ENCODE data around the gene PCDHB5.
"Not testable (repeated sequence)": the region's sequence is repeated elsewhere in the genome, so short reads cannot be mapped to it uniquely, and the experiment has no call there.

The PCDHB5 gene

DNA sequence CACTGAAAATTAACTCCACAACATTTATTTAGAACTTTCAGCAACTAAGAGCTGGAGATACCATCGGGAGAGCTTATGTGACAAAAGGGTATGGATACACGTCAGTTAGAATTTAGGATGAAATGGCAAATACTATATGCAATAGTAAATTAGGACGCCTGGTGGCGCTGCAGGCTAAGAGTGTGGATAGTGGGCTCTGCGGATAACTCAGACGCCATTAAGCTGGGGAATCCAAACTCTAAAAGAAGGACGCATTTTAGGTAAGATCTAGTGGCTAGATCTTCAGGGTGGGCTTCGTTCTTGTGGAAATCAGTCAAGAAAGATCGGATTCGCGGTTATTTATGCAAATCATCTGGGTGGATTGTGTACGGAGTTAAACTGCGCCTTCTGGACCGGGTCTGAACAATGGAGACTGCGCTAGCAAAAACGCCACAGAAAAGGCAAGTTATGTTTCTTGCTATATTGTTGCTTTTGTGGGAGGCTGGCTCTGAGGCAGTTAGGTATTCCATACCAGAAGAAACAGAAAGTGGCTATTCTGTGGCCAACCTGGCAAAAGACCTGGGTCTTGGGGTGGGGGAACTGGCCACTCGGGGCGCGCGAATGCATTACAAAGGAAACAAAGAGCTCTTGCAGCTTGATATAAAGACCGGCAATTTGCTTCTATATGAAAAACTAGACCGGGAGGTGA is at the start of gene PCDHB5:
PCDHB5 (plus strand) TSS at position 177 of the 688 bp plus-strand sequence; CDS start at position 406, 229 bp downstream.
- H3K9me3 ChIP-seq (ENCODE audit: control insufficient read depth in 5 of 5, low read length in 5 of 5) = peaks cover 20 to 52% (median 50%) of the 10 kb centered on the region in 5 donors
- H3K4me3 ChIP-seq (ENCODE audit: low read depth in 1 of 5, low read length in 5 of 5) = peak within 1 kb of the TSS; percentile 51 to 70 (median 58)
- no peaks in the 10 kb centered on the region for H3K27me3 ChIP-seq (ENCODE audit: control insufficient read depth in 5 of 5, insufficient read depth in 4 of 5, low read length in 5 of 5)
- no peaks in the 10 kb centered on the region for H3K36me3 ChIP-seq (ENCODE audit: control insufficient read depth in 5 of 5, insufficient read depth in 5 of 5, low read length in 5 of 5)
- peak within 1 kb of the TSS in 1 of 5 donors; percentile 59 for H3K9ac ChIP-seq (ENCODE audit: low read length in 5 of 5)
- no peak within 1 kb of the TSS for H3K27ac ChIP-seq (ENCODE audit: low read depth, low read length)
- H3K4me1 ChIP-seq (ENCODE audit: control insufficient read depth in 5 of 5, insufficient read depth in 5 of 5, low read length in 5 of 5) = peaks cover 0 to 3% (median 0%) of the 10 kb centered on the region in 5 donors

DNA sequence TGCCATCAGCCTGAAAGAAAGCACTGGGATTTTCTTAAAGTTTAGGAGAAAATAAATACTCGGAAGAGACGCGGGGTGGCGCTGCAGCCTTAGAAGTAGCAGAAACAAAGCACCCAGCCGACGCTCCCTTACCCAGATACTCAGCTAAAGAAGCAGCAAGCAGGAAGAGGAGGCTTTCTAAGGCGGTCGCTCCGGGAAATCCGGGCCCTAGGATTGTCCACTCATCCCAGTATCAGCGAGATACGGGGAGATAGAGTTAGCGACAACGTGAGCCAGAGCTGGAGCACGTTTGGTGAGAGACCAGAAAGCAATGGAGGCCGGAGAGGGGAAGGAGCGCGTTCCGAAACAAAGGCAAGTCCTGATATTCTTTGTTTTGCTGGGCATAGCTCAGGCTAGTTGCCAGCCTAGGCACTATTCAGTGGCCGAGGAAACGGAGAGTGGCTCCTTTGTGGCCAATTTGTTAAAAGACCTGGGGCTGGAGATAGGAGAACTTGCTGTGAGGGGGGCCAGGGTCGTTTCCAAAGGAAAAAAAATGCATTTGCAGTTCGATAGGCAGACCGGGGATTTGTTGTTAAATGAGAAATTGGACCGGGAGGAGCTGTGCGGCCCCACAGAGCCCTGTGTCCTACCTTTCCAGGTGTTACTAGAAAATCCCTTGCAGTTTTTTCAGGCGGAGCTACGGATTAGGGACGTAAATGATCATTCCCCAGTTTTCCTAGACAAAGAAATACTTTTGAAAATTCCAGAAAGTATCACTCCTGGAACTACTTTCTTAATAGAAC is 40.3 kb upstream of the PCDHB5 start, which contains the start of gene PCDHB2:
PCDHB2 (plus strand) TSS at position 135 of the 782 bp plus-strand sequence; CDS start at position 311, 176 bp downstream.
- Histone ChIP-seq H3K9me3 (ENCODE audit: control insufficient read depth in 5 of 5, low read length in 5 of 5) (peaks cover 6 to 23% (median 19%) of the 10 kb centered on the region in 5 donors), H3K4me1 (ENCODE audit: control insufficient read depth in 5 of 5, insufficient read depth in 5 of 5, low read length in 5 of 5) (peaks cover 0 to 8% (median 5%) of the 10 kb centered on the region in 5 donors), H3K27me3 (ENCODE audit: control insufficient read depth in 5 of 5, insufficient read depth in 4 of 5, low read length in 5 of 5) (peaks cover 0 to 6% (median 0%) of the 10 kb centered on the region in 5 donors), H3K27ac (ENCODE audit: low read depth, low read length) (no peak within 1 kb of the TSS), H3K4me3 (ENCODE audit: low read depth in 1 of 5, low read length in 5 of 5) (peak within 1 kb of the TSS; percentile 56 to 87 (median 71)), H3K36me3 (ENCODE audit: control insufficient read depth in 5 of 5, insufficient read depth in 5 of 5, low read length in 5 of 5) (no peaks in the 10 kb centered on the region), H3K9ac (ENCODE audit: low read length in 5 of 5) (peak within 1 kb of the TSS in 3 of 5 donors; percentile 62 to 68 (median 67))

DNA sequence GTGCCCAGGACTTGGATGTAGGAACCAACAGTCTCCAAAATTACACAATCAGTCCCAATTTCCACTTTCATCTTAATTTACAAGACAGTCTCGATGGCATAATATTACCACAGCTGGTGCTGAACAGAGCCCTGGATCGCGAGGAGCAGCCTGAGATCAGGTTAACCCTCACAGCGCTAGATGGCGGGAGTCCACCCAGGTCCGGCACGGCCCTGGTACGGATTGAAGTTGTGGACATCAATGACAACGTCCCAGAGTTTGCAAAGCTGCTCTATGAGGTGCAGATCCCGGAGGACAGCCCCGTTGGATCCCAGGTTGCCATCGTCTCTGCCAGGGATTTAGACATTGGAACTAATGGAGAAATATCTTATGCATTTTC is 39.8 kb upstream of the PCDHB5 start:
- H3K4me3 ChIP-seq (ENCODE audit: low read depth in 1 of 5, low read length in 5 of 5) = peak overlapping the region; percentile 56 to 87 (median 71)

DNA sequence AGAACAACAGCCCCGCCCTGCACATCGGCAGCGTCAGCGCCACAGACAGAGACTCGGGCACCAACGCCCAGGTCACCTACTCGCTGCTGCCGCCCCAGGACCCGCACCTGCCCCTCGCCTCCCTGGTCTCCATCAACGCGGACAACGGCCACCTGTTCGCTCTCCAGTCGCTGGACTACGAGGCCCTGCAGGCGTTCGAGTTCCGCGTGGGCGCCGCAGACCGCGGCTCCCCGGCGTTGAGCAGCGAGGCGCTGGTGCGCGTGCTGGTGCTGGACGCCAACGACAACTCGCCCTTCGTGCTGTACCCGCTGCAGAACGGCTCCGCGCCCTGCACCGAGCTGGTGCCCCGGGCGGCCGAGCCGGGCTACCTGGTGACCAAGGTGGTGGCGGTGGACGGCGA is 38.8 kb upstream of the PCDHB5 start:
- H3K9ac ChIP-seq (ENCODE audit: low read length in 5 of 5); H3K36me3 ChIP-seq (ENCODE audit: control insufficient read depth in 5 of 5, insufficient read depth in 5 of 5, low read length in 5 of 5); H3K4me3 ChIP-seq (ENCODE audit: low read depth in 1 of 5, low read length in 5 of 5); H3K27me3 ChIP-seq (ENCODE audit: control insufficient read depth in 5 of 5, insufficient read depth in 4 of 5, low read length in 5 of 5); H3K27ac ChIP-seq (ENCODE audit: low read depth, low read length): not testable (repeated sequence)
- Histone ChIP-seq H3K4me1 (ENCODE audit: control insufficient read depth in 5 of 5, insufficient read depth in 5 of 5, low read length in 5 of 5) (peaks cover 0 to 17% (median 8%) of the 10 kb centered on the region in 5 donors), H3K9me3 (ENCODE audit: control insufficient read depth in 5 of 5, low read length in 5 of 5) (peaks cover 9 to 30% (median 27%) of the 10 kb centered on the region in 5 donors)

More for the DNA sequence above, 39.8 kb upstream of the PCDHB5 start:
- Histone ChIP-seq H3K27me3 (ENCODE audit: control insufficient read depth in 5 of 5, insufficient read depth in 4 of 5, low read length in 5 of 5) (peaks cover 0 to 6% (median 0%) of the 10 kb centered on the region in 5 donors), H3K9ac (ENCODE audit: low read length in 5 of 5) (peak overlapping the region in 2 of 5 donors; percentile 62 to 67), H3K9me3 (ENCODE audit: control insufficient read depth in 5 of 5, low read length in 5 of 5) (peaks cover 7 to 23% (median 21%) of the 10 kb centered on the region in 5 donors), H3K4me1 (ENCODE audit: control insufficient read depth in 5 of 5, insufficient read depth in 5 of 5, low read length in 5 of 5) (peaks cover 0 to 9% (median 8%) of the 10 kb centered on the region in 5 donors), H3K36me3 (ENCODE audit: control insufficient read depth in 5 of 5, insufficient read depth in 5 of 5, low read length in 5 of 5) (no peaks in the 10 kb centered on the region), H3K27ac (ENCODE audit: low read depth, low read length) (no peak overlapping the region)

DNA sequence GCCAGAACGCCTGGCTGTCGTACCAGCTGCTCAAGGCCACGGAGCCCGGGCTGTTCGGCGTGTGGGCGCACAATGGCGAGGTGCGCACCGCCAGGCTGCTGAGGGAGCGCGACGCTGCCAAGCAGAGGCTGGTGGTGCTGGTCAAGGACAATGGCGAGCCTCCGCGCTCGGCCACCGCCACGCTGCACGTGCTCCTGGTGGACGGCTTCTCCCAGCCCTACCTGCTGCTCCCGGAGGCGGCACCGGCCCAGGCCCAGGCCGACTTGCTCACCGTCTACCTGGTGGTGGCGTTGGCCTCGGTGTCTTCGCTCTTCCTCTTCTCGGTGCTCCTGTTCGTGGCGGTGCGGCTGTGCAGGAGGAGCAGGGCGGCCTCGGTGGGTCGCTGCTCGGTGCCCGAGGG is 38.4 kb upstream of the PCDHB5 start:
- not testable (repeated sequence) for H3K27ac ChIP-seq (ENCODE audit: low read depth, low read length); H3K27me3 ChIP-seq (ENCODE audit: control insufficient read depth in 5 of 5, insufficient read depth in 4 of 5, low read length in 5 of 5); H3K36me3 ChIP-seq (ENCODE audit: control insufficient read depth in 5 of 5, insufficient read depth in 5 of 5, low read length in 5 of 5); H3K9ac ChIP-seq (ENCODE audit: low read length in 5 of 5); H3K4me3 ChIP-seq (ENCODE audit: low read depth in 1 of 5, low read length in 5 of 5)
- peaks cover 9 to 34% (median 31%) of the 10 kb centered on the region in 5 donors for H3K9me3 ChIP-seq (ENCODE audit: control insufficient read depth in 5 of 5, low read length in 5 of 5)
- peaks cover 0 to 17% (median 8%) of the 10 kb centered on the region in 5 donors for H3K4me1 ChIP-seq (ENCODE audit: control insufficient read depth in 5 of 5, insufficient read depth in 5 of 5, low read length in 5 of 5)

DNA sequence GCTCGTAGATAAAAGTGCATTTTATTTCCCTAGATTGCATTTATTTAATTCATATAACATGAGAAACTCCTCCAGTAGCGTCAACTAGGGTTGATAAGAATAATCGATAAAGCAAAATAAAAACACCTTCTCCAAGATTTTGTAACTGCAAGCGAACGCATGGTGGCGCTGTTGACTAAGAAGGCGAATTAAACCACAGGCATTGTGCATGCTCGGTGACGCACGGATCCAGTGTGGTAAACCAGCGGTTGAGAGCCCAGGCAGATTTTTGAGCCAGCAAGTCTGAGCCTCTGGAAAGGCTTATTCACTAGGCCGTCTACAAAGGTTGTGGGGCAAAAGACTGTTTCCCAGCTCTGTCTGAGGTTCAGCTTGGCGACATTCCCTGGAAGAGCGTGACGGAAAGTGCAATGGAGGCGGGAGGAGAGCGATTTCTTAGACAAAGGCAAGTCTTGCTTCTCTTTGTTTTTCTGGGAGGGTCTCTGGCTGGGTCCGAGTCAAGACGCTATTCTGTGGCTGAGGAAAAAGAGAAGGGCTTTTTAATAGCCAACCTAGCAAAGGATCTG is 34.7 kb upstream of the PCDHB5 start, which contains the start of gene PCDHB3:
PCDHB3 (plus strand) TSS at position 231 of the 563 bp plus-strand sequence; CDS start at position 408, 177 bp downstream.
- Histone ChIP-seq H3K4me1 (ENCODE audit: control insufficient read depth in 5 of 5, insufficient read depth in 5 of 5, low read length in 5 of 5) (peaks cover 0 to 9% (median under 1%) of the 10 kb centered on the region in 5 donors), H3K9me3 (ENCODE audit: control insufficient read depth in 5 of 5, low read length in 5 of 5) (peaks cover 8 to 29% (median 21%) of the 10 kb centered on the region in 5 donors), H3K36me3 (ENCODE audit: control insufficient read depth in 5 of 5, insufficient read depth in 5 of 5, low read length in 5 of 5) (no peaks in the 10 kb centered on the region), H3K4me3 (ENCODE audit: low read depth in 1 of 5, low read length in 5 of 5) (peak within 1 kb of the TSS; percentile 56 to 67 (median 66)), H3K27ac (ENCODE audit: low read depth, low read length) (no peak within 1 kb of the TSS), H3K9ac (ENCODE audit: low read length in 5 of 5) (peak within 1 kb of the TSS in 1 of 5 donors; percentile 30), H3K27me3 (ENCODE audit: control insufficient read depth in 5 of 5, insufficient read depth in 4 of 5, low read length in 5 of 5) (peaks cover 0 to 9% (median 0%) of the 10 kb centered on the region in 5 donors)

DNA sequence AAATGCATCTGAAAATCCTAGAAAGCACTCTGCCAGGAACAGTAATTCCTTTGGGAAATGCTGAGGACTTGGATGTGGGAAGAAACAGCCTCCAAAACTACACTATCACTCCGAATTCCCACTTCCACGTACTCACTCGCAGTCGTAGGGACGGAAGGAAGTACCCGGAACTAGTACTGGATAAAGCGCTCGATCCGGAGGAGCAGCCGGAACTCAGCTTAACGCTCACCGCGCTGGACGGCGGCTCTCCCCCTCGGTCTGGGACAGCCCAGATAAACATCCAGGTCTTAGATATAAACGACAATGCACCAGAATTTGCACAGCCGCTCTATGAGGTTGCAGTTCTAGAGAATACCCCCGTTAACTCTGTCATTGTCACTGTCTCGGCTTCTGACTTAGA is 33.9 kb upstream of the PCDHB5 start:
- Histone ChIP-seq H3K9me3 (ENCODE audit: control insufficient read depth in 5 of 5, low read length in 5 of 5) (peaks cover 4 to 23% (median 14%) of the 10 kb centered on the region in 5 donors), H3K27ac (ENCODE audit: low read depth, low read length) (no peak overlapping the region), H3K4me1 (ENCODE audit: control insufficient read depth in 5 of 5, insufficient read depth in 5 of 5, low read length in 5 of 5) (peaks cover 0 to 8% (median 0%) of the 10 kb centered on the region in 5 donors), H3K9ac (ENCODE audit: low read length in 5 of 5) (no peak overlapping the region), H3K4me3 (ENCODE audit: low read depth in 1 of 5, low read length in 5 of 5) (peak overlapping the region; percentile 56 to 67 (median 66)), H3K36me3 (ENCODE audit: control insufficient read depth in 5 of 5, insufficient read depth in 5 of 5, low read length in 5 of 5) (no peaks in the 10 kb centered on the region), H3K27me3 (ENCODE audit: control insufficient read depth in 5 of 5, insufficient read depth in 4 of 5, low read length in 5 of 5) (peaks cover 0 to 9% (median 0%) of the 10 kb centered on the region in 5 donors)

DNA sequence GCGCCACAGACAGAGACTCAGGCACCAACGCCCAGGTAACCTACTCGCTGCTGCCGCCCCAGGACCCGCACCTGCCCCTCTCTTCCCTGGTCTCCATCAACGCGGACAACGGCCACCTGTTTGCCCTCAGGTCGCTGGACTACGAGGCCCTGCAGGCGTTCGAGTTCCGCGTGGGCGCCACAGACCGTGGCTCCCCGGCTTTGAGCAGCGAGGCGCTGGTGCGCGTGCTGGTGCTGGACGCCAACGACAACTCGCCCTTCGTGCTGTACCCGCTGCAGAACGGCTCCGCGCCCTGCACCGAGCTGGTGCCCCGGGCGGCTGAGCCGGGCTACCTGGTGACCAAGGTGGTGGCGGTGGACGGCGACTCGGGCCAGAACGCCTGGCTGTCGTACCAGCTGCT is 32.9 kb upstream of the PCDHB5 start:
- H3K27me3 ChIP-seq (ENCODE audit: control insufficient read depth in 5 of 5, insufficient read depth in 4 of 5, low read length in 5 of 5); H3K27ac ChIP-seq (ENCODE audit: low read depth, low read length); H3K4me3 ChIP-seq (ENCODE audit: low read depth in 1 of 5, low read length in 5 of 5); H3K4me1 ChIP-seq (ENCODE audit: control insufficient read depth in 5 of 5, insufficient read depth in 5 of 5, low read length in 5 of 5); H3K9ac ChIP-seq (ENCODE audit: low read length in 5 of 5); H3K36me3 ChIP-seq (ENCODE audit: control insufficient read depth in 5 of 5, insufficient read depth in 5 of 5, low read length in 5 of 5): not testable (repeated sequence)
- peaks cover 4 to 23% (median 13%) of the 10 kb centered on the region in 5 donors for H3K9me3 ChIP-seq (ENCODE audit: control insufficient read depth in 5 of 5, low read length in 5 of 5)

DNA sequence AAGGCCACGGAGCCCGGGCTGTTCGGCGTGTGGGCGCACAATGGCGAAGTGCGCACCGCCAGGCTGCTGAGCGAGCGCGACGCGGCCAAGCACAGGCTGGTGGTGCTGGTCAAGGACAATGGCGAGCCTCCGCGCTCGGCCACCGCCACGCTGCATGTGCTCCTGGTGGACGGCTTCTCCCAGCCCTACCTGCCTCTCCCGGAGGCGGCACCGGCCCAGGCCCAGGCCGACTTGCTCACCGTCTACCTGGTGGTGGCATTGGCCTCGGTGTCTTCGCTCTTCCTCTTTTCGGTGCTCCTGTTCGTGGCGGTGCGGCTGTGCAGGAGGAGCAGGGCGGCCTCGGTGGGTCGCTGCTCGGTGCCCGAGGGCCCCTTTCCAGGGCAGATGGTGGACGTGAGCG is 32.5 kb upstream of the PCDHB5 start:
- not testable (repeated sequence) for H3K4me1 ChIP-seq (ENCODE audit: control insufficient read depth in 5 of 5, insufficient read depth in 5 of 5, low read length in 5 of 5); H3K36me3 ChIP-seq (ENCODE audit: control insufficient read depth in 5 of 5, insufficient read depth in 5 of 5, low read length in 5 of 5); H3K27me3 ChIP-seq (ENCODE audit: control insufficient read depth in 5 of 5, insufficient read depth in 4 of 5, low read length in 5 of 5); H3K9ac ChIP-seq (ENCODE audit: low read length in 5 of 5); H3K27ac ChIP-seq (ENCODE audit: low read depth, low read length); H3K4me3 ChIP-seq (ENCODE audit: low read depth in 1 of 5, low read length in 5 of 5)
- H3K9me3 ChIP-seq (ENCODE audit: control insufficient read depth in 5 of 5, low read length in 5 of 5) = peaks cover 4 to 23% (median 13%) of the 10 kb centered on the region in 5 donors

Data from subcutaneous abdominal adipose tissue (tissue), 5 donors.